IMR-90 (cell line): Measurements from ENCODE around the gene DMRT1. TPM values are rescaled to one million over a fixed set of nuclear protein-coding genes. Genes with fewer than 3 reads are reported as not detected.

Source experiments
- ATAC-seq: fragments of 200-7000 bp; cut with Tn5 transposase; 2 replicates; pipeline ENCODE4 v1.9.1; 2020; ENCODE audit warnings: low read depth, mild to moderate bottlenecking, moderate library complexity
- BruUV-seq: library from RNA; stranded (reverse); fragments of 400-500 nt; replicated peaks from 2 replicates; lab custom pipeline; 2021; lab: Mats Ljungman, UMichigan
- CTCF ChIA-PET: fragments of 300-600 bp; formaldehyde crosslinking; extraction: SDS; loops from one replicate; lab custom pipeline; 2021; ENCODE audit warnings: antibody characterized with exemption; lab: Yijun Ruan, JAX
- POLR2A ChIA-PET: fragments of 300-600 bp; sonication (Branson Sonifier 250); formaldehyde crosslinking; loops from one replicate; lab custom pipeline; 2022; ENCODE audit warnings: antibody characterized with exemption; ENCODE audit not compliant: unreplicated experiment; lab: Charles Lee
- DNase-seq: peaks from one replicate; pipeline ENCODE4 v3.0.0; 2013
- H2AFZ ChIP-seq: replicated peaks from 2 replicates; pipeline ENCODE3; 2013; ENCODE audit warnings: low read length, mild to moderate bottlenecking; ENCODE audit not compliant: poor library complexity
- H2AK5ac ChIP-seq: 2 replicates; pipeline ENCODE4 v1.6.1; 2013; ENCODE audit warnings: low read depth, low read length, inconsistent platforms
- H2AK9ac ChIP-seq: replicated peaks from 2 replicates; pipeline ENCODE3; 2013; ENCODE audit warnings: mild to moderate bottlenecking, low read depth, low read length, moderate library complexity; ENCODE audit not compliant: poor library complexity
- H2BK120ac ChIP-seq: 2 replicates; pipeline ENCODE4 v1.6.1; 2013; ENCODE audit warnings: low read depth, low read length, inconsistent platforms
- H2BK15ac ChIP-seq: 3 replicates; pipeline ENCODE4 v1.6.1; 2013; ENCODE audit warnings: low read depth, low read length, inconsistent platforms
- H2BK20ac ChIP-seq: 2 replicates; pipeline ENCODE4 v1.6.1; 2013; ENCODE audit warnings: low read depth, mild to moderate bottlenecking, inconsistent platforms, low read length, moderate library complexity
- H2BK5ac ChIP-seq: 2 replicates; pipeline ENCODE4 v1.6.1; 2013; ENCODE audit warnings: mild to moderate bottlenecking, low read depth, low read length, inconsistent platforms; ENCODE audit not compliant: poor library complexity, severe bottlenecking
- H3K14ac ChIP-seq: replicated peaks from 2 replicates; pipeline ENCODE4 v1.6.1; 2013; ENCODE audit warnings: low read depth, low read length, inconsistent platforms
- H3K18ac ChIP-seq: 2 replicates; pipeline ENCODE4 v1.6.1; 2013; ENCODE audit warnings: low read depth, low read length, control low read depth
- H3K23ac ChIP-seq: 2 replicates; pipeline ENCODE4 v1.6.1; 2013; ENCODE audit warnings: low read depth, low read length, inconsistent platforms
- H3K27ac ChIP-seq: 2 replicates; pipeline ENCODE4 v1.5.1; 2013; ENCODE audit warnings: mild to moderate bottlenecking, control low read depth, low read length; ENCODE audit not compliant: insufficient read depth
- H3K27me3 ChIP-seq: 2 replicates; pipeline ENCODE4 v1.6.1; 2013; ENCODE audit warnings: low read length; ENCODE audit not compliant: control insufficient read depth, insufficient read depth
- H3K36me3 ChIP-seq: 2 replicates; pipeline ENCODE4 v1.6.1; 2013; ENCODE audit warnings: low read length, mixed read lengths; ENCODE audit not compliant: control insufficient read depth, insufficient read depth
- H3K4ac ChIP-seq: 2 replicates; pipeline ENCODE4 v1.6.1; 2013; ENCODE audit warnings: low read depth, low read length, inconsistent platforms
- H3K4me1 ChIP-seq: 2 replicates; pipeline ENCODE4 v1.6.1; 2013; ENCODE audit warnings: low read length, mixed read lengths; ENCODE audit not compliant: control insufficient read depth, insufficient read depth
- H3K4me2 ChIP-seq: 2 replicates; pipeline ENCODE4 v1.6.1; 2013; ENCODE audit warnings: low read depth, mild to moderate bottlenecking, control low read depth, low read length, moderate library complexity
- H3K4me3 ChIP-seq: 2 replicates; pipeline ENCODE4 v1.5.1; 2013; ENCODE audit warnings: low read depth, mild to moderate bottlenecking, control low read depth, low read length, moderate library complexity; ENCODE audit not compliant: insufficient read depth
- H3K56ac ChIP-seq: 2 replicates; pipeline ENCODE4 v1.6.1; 2013; ENCODE audit warnings: low read length, inconsistent platforms; ENCODE audit not compliant: insufficient read depth; ENCODE audit errors: extremely low read depth
- H3K79me1 ChIP-seq, 2 experiments: 2 replicates each; pipeline ENCODE4 v1.6.1; 2013; ENCODE audit warnings: low read length in 2 of 2, inconsistent platforms in 1 of 2, low read depth in 1 of 2
- H3K9ac ChIP-seq: 2 replicates; pipeline ENCODE4 v1.6.1; 2013; ENCODE audit warnings: low read depth, low read length, control low read depth
- H3K9me1 ChIP-seq: 2 replicates; pipeline ENCODE4 v1.6.1; 2013; ENCODE audit warnings: low read length, inconsistent platforms; ENCODE audit not compliant: insufficient read depth
- H3K9me3 ChIP-seq: 2 replicates; pipeline ENCODE4 v1.6.1; 2013; ENCODE audit warnings: low read length; ENCODE audit not compliant: control insufficient read depth, insufficient read depth
- H4K20me1 ChIP-seq: 2 replicates; pipeline ENCODE4 v1.6.1; 2013; ENCODE audit warnings: low read length, inconsistent platforms; ENCODE audit not compliant: insufficient read depth
- H4K5ac ChIP-seq: 2 replicates; pipeline ENCODE4 v1.6.1; 2013; ENCODE audit warnings: mild to moderate bottlenecking, low read depth, low read length, control low read depth
- H4K8ac ChIP-seq, 2 experiments: 2 replicates each; pipeline ENCODE4 v1.6.1; 2013; ENCODE audit warnings: low read depth in 2 of 2, low read length in 2 of 2, control low read depth in 1 of 2, inconsistent platforms in 1 of 2
- H4K91ac ChIP-seq: 2 replicates; pipeline ENCODE4 v1.6.1; 2013; ENCODE audit warnings: low read depth, low read length, inconsistent platforms; ENCODE audit not compliant: insufficient read depth
- BHLHE40 ChIP-seq: fragments of 150-350 bp; IDR thresholded peaks from 2 replicates; pipeline ENCODE4 v1.6.1; 2016; ENCODE audit warnings: mild to moderate bottlenecking, low read depth, low read length
- CEBPB ChIP-seq: IDR thresholded peaks from 2 replicates; pipeline ENCODE4 v1.6.1; 2012; ENCODE audit warnings: low read depth, low read length, improper control_type of control experiment
- CHD1 ChIP-seq: IDR thresholded peaks from 2 replicates; pipeline ENCODE4 v1.6.1; 2012; ENCODE audit warnings: low read depth, low read length, improper control_type of control experiment
- FOS ChIP-seq: fragments of 150-350 bp; IDR thresholded peaks from 2 replicates; pipeline ENCODE4 v1.6.1; 2016; ENCODE audit warnings: low read depth, low read length
- MAFK ChIP-seq: IDR thresholded peaks from 2 replicates; pipeline ENCODE4 v1.6.1; 2012; ENCODE audit warnings: low read depth, low read length, improper control_type of control experiment
- MAZ ChIP-seq: IDR thresholded peaks from 2 replicates; pipeline ENCODE4 v1.6.1; 2012; ENCODE audit warnings: low read depth, mild to moderate bottlenecking, low read length, improper control_type of control experiment, moderate library complexity, borderline replicate concordance
- MXI1 ChIP-seq: IDR thresholded peaks from 2 replicates; pipeline ENCODE4 v1.6.1; 2012; ENCODE audit warnings: low read depth, mild to moderate bottlenecking, low read length, moderate library complexity, borderline replicate concordance
- NFE2L2 ChIP-seq: fragments of 150-350 bp; IDR thresholded peaks from 2 replicates; pipeline ENCODE4 v1.6.1; 2016; ENCODE audit warnings: low read depth, mild to moderate bottlenecking, low read length
- POLR2A ChIP-seq: IDR thresholded peaks from 2 replicates; pipeline ENCODE4 v1.6.1; 2012; ENCODE audit warnings: mild to moderate bottlenecking, low read depth, low read length
- RAD21 ChIP-seq: IDR thresholded peaks from 2 replicates; pipeline ENCODE4 v1.6.1; 2012; ENCODE audit warnings: low read length, improper control_type of control experiment
- RCOR1 ChIP-seq: IDR thresholded peaks from 2 replicates; pipeline ENCODE4 v1.6.1; 2012; ENCODE audit warnings: mild to moderate bottlenecking, low read length, improper control_type of control experiment; ENCODE audit not compliant: insufficient replicate concordance
- RFX5 ChIP-seq: IDR thresholded peaks from 2 replicates; pipeline ENCODE4 v1.8.0; 2012; ENCODE audit warnings: low read depth, mild to moderate bottlenecking, low read length, moderate library complexity
- SMC3 ChIP-seq: fragments of 150-350 bp; IDR thresholded peaks from 2 replicates; pipeline ENCODE4 v1.6.1; 2016; ENCODE audit warnings: low read depth, mild to moderate bottlenecking, antibody characterized with exemption, low read length, moderate library complexity
- WGBS, 2 experiments: methylation state at CpG; one replicate each; pipeline versions ENCODE4 v1.1.5 to v1.1.7; 2013; ENCODE audit warnings: missing lambda C conversion rate in 2 of 2; ENCODE audit not compliant: insufficient read length in 1 of 2; ENCODE audit errors: extremely low coverage in 2 of 2; 5-methylcytosine and 5-hydroxymethylcytosine counted together
- dilution Hi-C: fragments of 300-500 bp; cut with HindIII; formaldehyde crosslinking; loops from one replicate; pipeline ENCODE4 v1.14.3; 2018; ENCODE audit warnings: low sequenced_read_pairs; ENCODE audit not compliant: unreplicated experiment
- in situ Hi-C: fragments of 300-500 bp; cut with MboI; formaldehyde crosslinking; loops from 3 replicates; pipeline ENCODE4 v1.14.3; 2019; ENCODE audit warnings: low sequenced_read_pairs, inconsistent platforms, mixed read lengths
- intact Hi-C: fragments of 100-400 bp; cut with micrococcal nuclease; formaldehyde crosslinking; loops from 2 replicates; pipeline ENCODE4 v1.10.0; 2022
- polyA plus RNA-seq, 3 experiments: library from polyadenylated mRNA; depleted of rRNA; stranded (reverse); fragments of >200 nt; gene quantifications; 2 replicates each; pipeline ENCODE4 v1.2.3, GENCODE V29; 2012; ENCODE audit warnings: low replicate concordance in 1 of 3
- total RNA-seq: library from RNA; depleted of rRNA; stranded (reverse); fragments of >200 nt; gene quantifications from 2 replicates; pipeline ENCODE4 v1.2.3, GENCODE V29; 2012
- TF ChIP-seq, protein P1 (sequence below): fragments of 150-350 bp; IDR thresholded peaks from 2 replicates; pipeline ENCODE4 v1.6.1; 2017; ENCODE audit warnings: mild to moderate bottlenecking, antibody characterized with exemption, low read length, low read depth
- TF ChIP-seq, protein P2 (sequence below): conservative IDR thresholded peaks from 2 replicates; pipeline ENCODE4 v1.5.1; 2012; ENCODE audit warnings: mild to moderate bottlenecking, low read depth, low read length, improper control_type of control experiment
- TF ChIP-seq, protein P3 (sequence below): fragments of 150-350 bp; IDR thresholded peaks from 2 replicates; pipeline ENCODE4 v1.6.1; 2016; ENCODE audit warnings: low read depth, mild to moderate bottlenecking, low read length, moderate library complexity, borderline replicate concordance

DMRT1 gene
- total and polyA plus RNA-seq, 2 of the 4 experiments (the other 2 are of a cell fraction), result not detected

DNA sequence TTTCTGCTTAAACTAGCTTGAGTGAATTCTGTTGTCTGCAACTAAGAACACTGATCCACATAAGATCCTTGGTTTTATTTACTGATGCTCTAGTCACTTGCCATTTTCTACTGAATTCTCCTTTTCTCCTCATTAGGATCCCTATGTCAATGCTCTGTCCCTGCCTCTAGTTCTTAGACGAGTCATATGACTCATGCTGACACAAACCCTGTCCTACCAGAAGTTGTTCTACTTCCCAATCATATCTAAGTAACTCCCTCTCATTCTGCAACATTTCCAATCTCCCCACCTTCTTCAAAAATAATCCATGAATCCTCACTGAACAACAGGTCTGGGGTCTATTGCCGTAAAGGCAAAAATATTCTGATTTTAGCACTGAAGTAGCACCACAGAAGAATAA lies 47.1 kb upstream of the DMRT1 start:
- no CpG with 5 or more reads among the region's 2 CpGs for WGBS, 2 experiments
- H3K9me3 ChIP-seq, result no peaks in the 10 kb centered on the region
- H2BK5ac ChIP-seq, result no peak overlapping the region
- no peak overlapping the region for H2BK15ac ChIP-seq
- dilution Hi-C loops, result no loop called here
- no peaks in the 10 kb centered on the region for H3K27me3 ChIP-seq
- no peak overlapping the region for H4K5ac ChIP-seq
- no peaks in the 10 kb centered on the region for H3K36me3 ChIP-seq
- H3K9me1 ChIP-seq, result no peaks in the 10 kb centered on the region
- H3K4me3 ChIP-seq, result no peak overlapping the region
- H3K9ac ChIP-seq, result no peak overlapping the region
- no peak overlapping the region for H3K4me2 ChIP-seq
- no peak overlapping the region for H2AK9ac ChIP-seq
- DNase-seq (peak; percentile 25), ATAC-seq (no peak; the same call in 1 of the 2 replicates)
- H3K4ac ChIP-seq, result no peak overlapping the region
- no peak overlapping the region for H3K56ac ChIP-seq
- ChIA-PET CTCF (no interaction called here), POLR2A (no interaction called here)
- H3K27ac ChIP-seq, result no peak overlapping the region
- H3K4me1 ChIP-seq, result no peaks in the 10 kb centered on the region
- in situ Hi-C loops, result no loop called here
- H3K79me1 ChIP-seq, result no peaks in the 10 kb centered on the region
- intact Hi-C loops, result no loop called here
- no peak overlapping the region for H2BK120ac ChIP-seq
- H4K91ac ChIP-seq, result no peak overlapping the region
- no peak overlapping the region for H4K8ac ChIP-seq
- no TSS peak for BruUV-seq
- H2BK20ac ChIP-seq, result no peak overlapping the region
- no peak overlapping the region for H3K18ac ChIP-seq
- no peak overlapping the region for H3K14ac ChIP-seq
- no peak overlapping the region for H3K23ac ChIP-seq
- H2AK5ac ChIP-seq, result no peak overlapping the region
- H2AFZ ChIP-seq, result no peak overlapping the region
- no peak for TF ChIP-seq NFE2L2
- TF ChIP-seq, protein P1, sequence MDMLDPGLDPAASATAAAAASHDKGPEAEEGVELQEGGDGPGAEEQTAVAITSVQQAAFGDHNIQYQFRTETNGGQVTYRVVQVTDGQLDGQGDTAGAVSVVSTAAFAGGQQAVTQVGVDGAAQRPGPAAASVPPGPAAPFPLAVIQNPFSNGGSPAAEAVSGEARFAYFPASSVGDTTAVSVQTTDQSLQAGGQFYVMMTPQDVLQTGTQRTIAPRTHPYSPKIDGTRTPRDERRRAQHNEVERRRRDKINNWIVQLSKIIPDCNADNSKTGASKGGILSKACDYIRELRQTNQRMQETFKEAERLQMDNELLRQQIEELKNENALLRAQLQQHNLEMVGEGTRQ, result no peak
- no peak for TF ChIP-seq CHD1
- TF ChIP-seq, protein P2, sequence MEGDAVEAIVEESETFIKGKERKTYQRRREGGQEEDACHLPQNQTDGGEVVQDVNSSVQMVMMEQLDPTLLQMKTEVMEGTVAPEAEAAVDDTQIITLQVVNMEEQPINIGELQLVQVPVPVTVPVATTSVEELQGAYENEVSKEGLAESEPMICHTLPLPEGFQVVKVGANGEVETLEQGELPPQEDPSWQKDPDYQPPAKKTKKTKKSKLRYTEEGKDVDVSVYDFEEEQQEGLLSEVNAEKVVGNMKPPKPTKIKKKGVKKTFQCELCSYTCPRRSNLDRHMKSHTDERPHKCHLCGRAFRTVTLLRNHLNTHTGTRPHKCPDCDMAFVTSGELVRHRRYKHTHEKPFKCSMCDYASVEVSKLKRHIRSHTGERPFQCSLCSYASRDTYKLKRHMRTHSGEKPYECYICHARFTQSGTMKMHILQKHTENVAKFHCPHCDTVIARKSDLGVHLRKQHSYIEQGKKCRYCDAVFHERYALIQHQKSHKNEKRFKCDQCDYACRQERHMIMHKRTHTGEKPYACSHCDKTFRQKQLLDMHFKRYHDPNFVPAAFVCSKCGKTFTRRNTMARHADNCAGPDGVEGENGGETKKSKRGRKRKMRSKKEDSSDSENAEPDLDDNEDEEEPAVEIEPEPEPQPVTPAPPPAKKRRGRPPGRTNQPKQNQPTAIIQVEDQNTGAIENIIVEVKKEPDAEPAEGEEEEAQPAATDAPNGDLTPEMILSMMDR, result no peak
- no peak for TF ChIP-seq MXI1
- no peak for TF ChIP-seq CEBPB
- TF ChIP-seq, protein P3, sequence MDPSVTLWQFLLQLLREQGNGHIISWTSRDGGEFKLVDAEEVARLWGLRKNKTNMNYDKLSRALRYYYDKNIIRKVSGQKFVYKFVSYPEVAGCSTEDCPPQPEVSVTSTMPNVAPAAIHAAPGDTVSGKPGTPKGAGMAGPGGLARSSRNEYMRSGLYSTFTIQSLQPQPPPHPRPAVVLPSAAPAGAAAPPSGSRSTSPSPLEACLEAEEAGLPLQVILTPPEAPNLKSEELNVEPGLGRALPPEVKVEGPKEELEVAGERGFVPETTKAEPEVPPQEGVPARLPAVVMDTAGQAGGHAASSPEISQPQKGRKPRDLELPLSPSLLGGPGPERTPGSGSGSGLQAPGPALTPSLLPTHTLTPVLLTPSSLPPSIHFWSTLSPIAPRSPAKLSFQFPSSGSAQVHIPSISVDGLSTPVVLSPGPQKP, result no peak
- TF ChIP-seq RAD21, result no peak
- TF ChIP-seq MAFK, result no peak
- TF ChIP-seq RFX5, result no peak
- no peak for TF ChIP-seq BHLHE40
- TF ChIP-seq SMC3, result no peak
- no peak for TF ChIP-seq POLR2A
- TF ChIP-seq FOS, result no peak
- no peak for TF ChIP-seq MAZ
- TF ChIP-seq RCOR1, result no peak
- H4K20me1 ChIP-seq, result no peaks in the 10 kb centered on the region
